HG02970 (cell line): ENCODE results near the gene PANK1.

Experiments used
- ATAC-seq: cut with Tn5 transposase; IDR thresholded peaks from one replicate; pipeline ENCODE4 v1.9.1; 2021; ENCODE audit warnings: mild to moderate bottlenecking, moderate library complexity, moderate number of reproducible peaks; ENCODE audit not compliant: unreplicated experiment, low FRiP score

Gene PANK1

DNA sequence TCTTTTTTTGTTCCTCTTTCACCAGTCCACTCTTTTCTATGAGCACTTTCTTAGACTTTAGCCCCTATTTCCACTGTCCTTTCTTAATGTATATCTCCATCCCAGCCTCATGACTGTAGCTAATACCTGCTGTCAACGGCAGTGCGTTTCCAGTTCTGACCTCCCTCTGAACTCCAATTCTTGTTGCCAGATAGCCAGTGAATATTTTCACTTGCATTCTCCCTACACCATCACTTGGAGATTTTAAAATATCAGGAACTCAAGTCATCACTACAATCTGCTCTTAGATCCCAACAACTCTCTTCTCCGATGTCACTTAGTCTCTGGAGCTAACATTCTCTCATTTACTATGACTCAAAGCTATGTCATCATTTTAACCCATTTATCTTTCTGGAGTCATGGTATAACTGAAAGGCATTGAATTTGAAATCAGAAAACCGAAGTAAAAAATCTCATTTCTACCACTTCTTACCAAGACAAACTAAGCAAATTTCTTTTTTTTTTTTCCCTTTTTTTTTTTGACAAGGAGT lies 104.6 kb downstream of the PANK1 start:
- no peak for ATAC-seq

DNA sequence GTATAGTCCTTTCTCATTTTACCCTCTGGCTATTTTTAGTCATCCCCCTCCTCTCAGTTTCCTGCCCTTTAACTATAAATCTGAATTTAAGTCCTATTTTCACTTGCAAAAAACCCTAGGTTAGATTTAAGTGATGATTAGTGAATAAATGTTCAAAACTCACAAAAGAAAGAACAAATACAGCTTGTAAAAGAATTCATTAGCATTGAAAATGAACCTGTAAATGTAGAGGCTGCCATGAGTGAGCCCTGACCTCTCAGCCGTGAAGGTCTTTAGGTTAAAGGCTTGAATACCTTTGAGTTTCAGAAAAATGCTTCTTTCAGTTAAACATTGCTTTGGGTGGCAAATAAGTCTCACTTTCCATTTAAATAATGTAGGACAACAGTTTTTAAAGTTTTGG lies 107.7 kb downstream of the PANK1 start:
- no peak for ATAC-seq

DNA sequence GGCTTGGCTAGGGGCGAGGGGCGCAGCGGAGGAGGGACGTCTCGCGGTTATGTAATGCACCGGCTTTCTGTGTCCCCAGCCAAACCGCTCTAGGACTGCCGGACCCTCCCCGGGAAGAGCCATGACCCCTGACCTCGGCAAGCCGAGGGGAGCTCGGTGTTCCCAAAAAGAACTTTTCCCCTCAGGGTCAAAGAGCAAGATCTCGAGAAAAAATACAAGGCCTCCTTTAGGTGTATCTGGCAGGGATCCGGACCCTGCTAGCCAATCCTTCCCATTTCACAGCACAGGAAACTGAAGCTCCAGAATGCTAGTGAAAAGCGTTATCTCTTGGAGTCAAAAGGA lies 109.1 kb downstream of the PANK1 start:
- no peak for ATAC-seq

DNA sequence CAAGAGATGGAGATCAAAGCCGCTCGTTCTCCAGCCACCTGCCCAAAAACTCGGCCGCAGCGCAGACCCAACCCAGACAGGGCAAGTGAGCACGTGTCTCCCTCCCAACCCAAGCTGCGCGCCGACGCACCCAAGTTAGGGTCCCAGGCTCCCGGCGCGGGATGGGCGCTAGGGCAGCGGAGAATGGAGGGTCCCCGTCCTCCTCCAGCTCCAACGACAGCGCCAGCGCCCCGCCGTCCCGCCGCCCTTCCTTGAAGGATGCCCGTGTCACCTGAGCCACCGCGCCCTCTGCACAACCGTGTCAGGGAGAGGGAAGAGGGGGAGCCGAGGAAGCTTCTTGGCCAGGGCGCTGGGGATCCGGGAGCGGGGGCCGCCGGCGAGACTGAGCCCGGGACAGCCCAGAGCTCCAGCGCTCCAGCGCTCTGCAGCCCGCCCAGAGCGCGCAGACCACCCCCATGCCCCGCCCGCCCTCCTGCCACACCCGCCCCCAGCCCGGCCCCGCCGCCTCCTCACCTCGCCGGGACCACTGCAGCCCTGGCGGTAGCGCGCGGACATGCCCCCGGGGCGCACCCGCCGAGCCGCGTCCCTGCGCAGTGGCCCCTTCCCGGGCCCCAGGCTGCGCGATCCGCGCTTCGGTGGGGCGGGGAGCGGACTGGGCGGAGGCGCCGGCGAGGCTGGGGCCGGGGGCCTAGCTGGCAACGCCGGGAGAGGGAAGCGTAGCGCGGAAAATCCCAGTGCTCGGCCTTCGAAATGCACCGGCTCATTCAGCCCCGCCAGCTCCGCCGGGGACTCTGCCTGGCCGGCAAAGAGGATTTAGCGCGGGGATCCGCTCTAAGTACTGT lies 109.7 kb downstream of the PANK1 start, which contains the start of gene SLC16A12:
Gene SLC16A12 (minus strand): TSS at position 424 of the 842 bp plus-strand sequence. CDS start 73,016 bp downstream, outside the sequence.
- no peak for ATAC-seq

DNA sequence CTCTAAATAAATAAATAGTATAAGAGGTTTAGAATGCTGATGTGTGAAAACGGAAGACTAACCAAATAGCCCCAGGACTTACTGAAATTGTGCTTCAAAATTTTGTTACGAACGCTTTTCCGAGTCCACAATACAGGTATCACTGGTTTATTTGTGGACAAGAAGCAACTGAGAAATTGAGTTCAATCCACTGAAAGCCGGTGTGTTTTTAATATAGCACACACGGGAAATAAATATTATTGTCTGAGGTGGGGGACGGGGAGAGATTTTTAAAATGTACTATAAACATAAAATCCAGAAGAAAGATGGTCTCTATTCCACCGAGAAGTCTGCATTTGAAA lies 110.2 kb downstream of the PANK1 start:
- no peak for ATAC-seq
